ENCODE results near the gene ILF3.

DNA sequence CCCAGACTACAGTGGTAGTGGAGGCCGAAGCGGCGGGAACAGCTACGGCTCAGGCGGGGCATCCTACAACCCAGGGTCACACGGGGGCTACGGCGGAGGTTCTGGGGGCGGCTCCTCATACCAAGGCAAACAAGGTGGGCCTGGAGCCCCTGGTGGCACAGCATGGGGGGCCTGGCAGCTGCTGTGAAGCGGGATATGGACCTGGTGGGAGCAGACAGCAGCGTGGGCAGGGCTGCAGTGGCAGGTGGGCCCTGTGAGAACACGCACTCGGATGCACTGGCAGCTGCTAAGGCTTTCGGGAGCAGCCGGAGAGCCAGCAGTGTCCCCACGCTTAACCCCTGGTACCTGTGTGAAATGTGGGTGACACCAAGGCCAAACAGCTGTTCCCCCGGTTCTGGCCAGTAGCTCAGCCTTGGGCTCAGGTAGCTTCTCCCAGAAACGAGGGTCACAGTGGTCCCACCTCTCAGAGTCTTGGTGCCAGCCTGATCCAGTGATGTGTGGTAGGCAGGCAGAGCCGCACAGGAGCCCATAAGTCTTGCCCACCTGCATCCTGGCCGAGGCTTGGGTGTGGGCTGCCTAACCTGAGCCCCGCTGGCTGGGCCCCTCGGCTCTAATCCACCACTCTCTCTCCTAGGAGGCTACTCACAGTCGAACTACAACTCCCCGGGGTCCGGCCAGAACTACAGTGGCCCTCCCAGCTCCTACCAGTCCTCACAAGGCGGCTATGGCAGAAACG is 34.6 kb downstream of the ILF3 start:
- TF ChIP-seq, protein P1, sequence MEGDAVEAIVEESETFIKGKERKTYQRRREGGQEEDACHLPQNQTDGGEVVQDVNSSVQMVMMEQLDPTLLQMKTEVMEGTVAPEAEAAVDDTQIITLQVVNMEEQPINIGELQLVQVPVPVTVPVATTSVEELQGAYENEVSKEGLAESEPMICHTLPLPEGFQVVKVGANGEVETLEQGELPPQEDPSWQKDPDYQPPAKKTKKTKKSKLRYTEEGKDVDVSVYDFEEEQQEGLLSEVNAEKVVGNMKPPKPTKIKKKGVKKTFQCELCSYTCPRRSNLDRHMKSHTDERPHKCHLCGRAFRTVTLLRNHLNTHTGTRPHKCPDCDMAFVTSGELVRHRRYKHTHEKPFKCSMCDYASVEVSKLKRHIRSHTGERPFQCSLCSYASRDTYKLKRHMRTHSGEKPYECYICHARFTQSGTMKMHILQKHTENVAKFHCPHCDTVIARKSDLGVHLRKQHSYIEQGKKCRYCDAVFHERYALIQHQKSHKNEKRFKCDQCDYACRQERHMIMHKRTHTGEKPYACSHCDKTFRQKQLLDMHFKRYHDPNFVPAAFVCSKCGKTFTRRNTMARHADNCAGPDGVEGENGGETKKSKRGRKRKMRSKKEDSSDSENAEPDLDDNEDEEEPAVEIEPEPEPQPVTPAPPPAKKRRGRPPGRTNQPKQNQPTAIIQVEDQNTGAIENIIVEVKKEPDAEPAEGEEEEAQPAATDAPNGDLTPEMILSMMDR (IDR thresholded peaks at IDR 0.05): no peak
- no peak for TF ChIP-seq POLR2A (IDR thresholded peaks at IDR 0.05)
- TF ChIP-seq POLR2AphosphoS5 (IDR thresholded peaks at IDR 0.05): no peak
